NK-92 (cell line): ENCODE results near the gene MEGF11.

ENCODE experiments used
- DNase-seq: peaks from one replicate; lab custom pipeline; 2025; ENCODE audit not compliant: unreplicated experiment; lab: John Stamatoyannopoulos, UW

Gene MEGF11

DNA sequence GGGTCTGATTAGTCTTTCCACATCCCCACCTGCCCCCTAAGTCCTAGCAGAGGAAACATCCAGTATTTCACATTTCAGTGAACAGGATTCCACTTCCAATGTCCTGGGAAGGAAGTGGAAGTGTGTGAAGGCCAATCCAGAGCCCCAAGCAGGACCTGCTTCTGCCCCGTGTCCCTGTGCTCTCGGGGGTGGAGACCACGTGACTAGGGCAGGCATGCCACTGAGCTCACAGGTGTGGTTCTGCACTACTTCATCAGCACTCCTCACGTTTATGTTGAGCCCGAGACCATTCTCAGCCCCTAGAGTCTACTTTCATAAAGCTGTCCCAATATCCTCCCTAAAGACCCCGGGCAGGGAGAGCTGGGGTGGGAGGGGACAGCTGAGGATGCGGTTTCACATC is 299.9 kb downstream of the MEGF11 start:
- no peak for DNase-seq

DNA sequence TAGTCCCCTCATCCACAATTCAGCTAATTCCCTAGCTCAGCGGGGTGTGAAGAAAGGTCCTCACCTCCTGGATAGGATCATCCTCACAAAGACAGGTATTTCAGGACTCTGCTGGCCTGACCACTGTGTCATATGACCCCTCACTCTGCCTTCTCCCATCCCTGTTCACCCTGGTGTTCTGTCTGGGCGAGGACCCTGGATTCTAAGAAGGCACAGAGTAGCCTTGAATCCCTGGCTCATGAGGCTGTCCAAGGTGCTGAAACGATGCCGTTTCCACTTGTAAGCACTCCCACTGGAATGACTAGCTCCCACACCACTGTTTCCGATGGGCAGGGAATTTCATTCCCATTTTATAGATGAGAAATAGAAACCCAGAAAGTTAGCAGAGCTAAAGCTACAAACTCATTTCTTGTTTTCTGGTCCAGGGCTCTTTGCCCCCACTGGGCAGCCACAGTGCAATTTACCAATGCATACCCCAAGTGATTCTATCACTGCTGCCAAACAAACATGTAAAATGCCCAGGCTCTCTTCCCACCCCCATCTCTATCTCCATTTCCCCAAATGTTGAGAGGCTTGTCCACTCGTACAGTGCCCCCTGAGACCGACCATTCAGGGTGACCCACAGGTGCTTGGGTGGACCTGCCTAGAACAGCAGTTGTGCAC is 301.0 kb downstream of the MEGF11 start:
- DNase-seq: no peak

- DNase-seq: no peak
Observed at GRCh38 chr15:65951007-65951406, 302.5 kb downstream of the MEGF11 start.

DNA sequence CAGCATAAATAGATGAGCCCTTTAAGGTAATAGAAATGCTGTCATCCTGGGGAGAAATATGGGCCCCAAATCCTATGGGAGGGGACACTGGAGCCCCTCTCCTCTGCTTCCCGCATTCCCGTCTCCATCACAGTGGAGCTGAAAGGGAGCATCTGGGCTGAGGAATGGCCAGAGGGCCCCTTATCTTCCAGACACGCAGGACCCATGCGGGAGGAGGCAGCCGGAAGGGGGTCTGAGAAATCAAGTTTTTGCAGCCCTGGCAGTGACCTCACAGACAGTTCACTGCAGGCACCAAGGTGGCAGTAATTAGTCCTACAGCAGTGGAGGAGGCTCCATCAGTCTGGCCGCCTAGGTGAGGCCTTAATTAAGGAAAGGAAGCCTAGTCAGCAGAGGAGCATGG is 304.1 kb downstream of the MEGF11 start:
- no peak for DNase-seq

DNA sequence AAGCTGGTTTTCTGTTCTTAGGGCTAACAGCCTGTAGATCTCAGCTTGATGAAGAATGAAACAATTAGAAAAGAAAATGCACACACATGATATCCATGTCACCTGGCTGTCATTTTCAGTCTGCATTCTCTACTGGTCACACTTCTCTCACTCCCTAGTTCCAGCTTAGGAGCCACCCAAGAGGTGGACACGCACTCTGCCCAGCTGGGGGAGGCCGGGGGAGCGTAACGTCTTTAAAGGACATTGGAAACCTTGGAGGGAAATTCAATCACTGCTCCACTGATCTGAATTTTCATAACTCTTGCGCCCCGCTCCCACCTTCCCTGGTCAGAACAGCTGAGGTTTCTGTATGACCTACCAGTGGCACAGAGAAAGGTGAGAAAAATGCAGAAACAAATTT is 304.5 kb downstream of the MEGF11 start:
- no peak for DNase-seq

DNA sequence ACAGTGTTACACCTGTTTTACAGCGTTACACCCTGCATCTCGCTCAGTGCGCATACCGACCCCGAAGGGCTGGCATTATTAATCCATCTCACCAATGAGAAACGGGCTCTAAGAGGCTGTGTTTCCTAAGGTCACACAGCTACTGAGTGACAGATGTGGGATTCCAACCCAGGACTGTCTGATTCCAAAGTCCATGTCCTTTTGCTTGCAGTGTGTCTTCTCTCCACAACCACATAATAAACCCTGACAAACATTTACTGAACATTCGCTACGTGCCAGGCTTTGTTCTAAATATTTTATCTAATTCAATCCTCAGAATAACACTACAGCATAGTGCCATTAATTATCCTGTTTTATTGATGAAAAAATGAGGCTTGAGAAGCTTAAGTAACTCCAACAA is 305.2 kb downstream of the MEGF11 start:
- DNase-seq: no peak

DNA sequence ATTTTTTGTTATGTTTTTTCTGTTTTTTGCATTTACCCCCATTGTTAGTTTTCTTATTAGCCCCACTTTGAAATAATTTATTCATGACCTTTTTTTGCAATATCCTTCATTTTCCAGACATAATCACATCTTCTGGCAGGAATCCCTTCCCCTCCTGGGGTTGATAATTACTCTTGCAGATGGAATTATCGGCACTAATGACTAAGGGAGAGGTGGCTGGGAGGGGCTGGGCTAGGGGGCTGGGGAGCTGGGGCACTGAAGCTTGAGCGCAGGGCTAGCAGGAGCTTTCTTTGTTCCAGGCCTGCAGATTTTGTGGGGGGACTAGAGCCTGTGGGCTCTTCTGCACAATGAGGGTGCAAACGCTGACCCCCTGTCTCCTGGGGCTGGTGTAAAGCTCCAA is 306.5 kb downstream of the MEGF11 start:
- no peak for DNase-seq

- no peak for DNase-seq
Observed at GRCh38 chr15:65945616-65946015, 307.9 kb downstream of the MEGF11 start.

DNA sequence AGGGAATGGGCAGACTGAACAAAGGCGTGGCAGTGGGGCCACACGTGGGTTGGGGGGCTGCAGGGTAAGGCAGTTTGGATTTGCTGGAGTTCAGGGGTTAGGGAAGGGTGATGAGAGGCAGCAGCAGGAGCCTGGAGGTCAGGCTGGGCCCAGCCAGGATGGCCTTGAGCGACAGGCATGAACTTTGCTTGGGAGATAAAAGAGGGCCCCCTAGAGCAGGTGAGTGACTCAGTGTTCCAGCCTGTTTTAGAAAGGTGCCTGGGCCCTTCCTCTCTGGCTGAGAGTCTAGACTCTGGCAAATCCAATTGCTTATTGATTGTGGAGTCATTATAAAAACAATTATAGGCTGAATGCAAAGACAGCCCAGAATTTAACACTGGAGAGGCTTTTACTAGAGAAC is 309.1 kb downstream of the MEGF11 start:
- DNase-seq: no peak

DNA sequence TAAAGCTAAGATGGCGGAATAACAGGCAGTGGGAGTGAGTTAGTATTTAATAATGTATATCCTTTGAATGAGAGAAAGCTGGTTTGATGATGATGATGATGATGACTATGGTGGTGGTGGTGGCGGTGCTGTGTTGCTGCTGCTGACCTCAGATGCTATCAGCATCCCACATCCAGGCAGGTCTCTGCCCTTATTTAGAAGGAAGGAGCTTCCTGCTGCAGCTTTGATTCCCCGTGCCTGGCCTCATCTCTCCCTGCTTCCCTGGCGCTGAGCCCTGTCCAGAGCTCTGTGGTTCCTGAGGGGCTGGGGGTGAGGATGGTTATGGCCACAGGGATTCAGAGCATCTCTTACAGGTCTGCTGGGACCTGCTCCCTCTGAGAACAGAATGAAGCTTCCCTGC is 311.1 kb downstream of the MEGF11 start:
- no peak for DNase-seq

DNA sequence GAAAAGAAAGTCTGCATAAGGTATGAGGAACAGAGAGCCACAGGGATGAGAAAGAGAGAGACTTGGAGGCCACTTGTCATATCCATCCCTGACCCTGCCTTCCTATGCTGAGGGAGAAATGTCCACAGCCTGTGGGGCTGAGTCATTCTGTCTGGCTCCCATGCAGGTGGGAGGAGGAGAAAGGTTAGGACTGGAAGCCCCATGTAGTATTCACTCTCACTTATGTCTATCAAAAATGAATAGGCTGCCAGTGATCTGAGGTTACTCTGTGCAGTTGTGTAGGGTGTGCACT is 313.0 kb downstream of the MEGF11 start:
- DNase-seq: no peak

DNA sequence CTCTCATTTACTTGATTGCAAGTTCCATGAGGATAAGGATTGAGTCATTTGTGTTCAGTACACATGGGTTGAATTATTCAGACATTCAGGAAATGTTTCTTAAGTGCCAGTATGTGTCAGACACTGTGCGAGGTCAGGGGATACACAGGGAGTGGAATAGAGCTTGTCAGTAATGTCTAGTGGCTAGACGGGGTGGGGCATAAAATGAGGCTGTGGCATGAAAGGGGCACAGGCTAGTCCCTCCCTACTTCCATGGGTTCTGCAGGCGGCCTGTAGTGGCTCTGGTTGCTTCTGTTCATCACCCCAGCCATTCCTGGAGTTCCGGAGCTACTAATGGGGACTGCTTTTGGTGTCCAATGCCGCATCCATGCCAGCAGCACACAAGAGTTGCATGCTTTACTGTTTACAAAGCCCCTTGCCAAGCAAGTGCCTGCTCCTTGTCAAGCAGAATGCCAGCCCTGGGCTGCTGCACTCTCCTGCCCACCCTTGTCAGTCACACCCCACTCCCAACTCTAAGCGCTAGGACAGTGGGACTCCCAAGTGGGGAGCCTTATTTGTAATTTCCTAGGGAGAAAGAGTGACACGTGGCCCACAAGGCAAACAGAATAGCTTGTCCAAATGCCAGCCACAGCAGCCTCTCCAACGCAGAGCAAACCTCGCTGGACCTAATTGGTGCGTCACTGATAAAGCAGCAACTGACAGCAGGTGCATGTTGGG is 313.5 kb downstream of the MEGF11 start:
- no peak for DNase-seq

- no peak for DNase-seq
Observed at GRCh38 chr15:65938604-65939003, 314.9 kb downstream of the MEGF11 start.

GRCh38 chr15:65937476-65937875 is 316.1 kb downstream of the MEGF11 start:
- DNase-seq: no peak

DNA sequence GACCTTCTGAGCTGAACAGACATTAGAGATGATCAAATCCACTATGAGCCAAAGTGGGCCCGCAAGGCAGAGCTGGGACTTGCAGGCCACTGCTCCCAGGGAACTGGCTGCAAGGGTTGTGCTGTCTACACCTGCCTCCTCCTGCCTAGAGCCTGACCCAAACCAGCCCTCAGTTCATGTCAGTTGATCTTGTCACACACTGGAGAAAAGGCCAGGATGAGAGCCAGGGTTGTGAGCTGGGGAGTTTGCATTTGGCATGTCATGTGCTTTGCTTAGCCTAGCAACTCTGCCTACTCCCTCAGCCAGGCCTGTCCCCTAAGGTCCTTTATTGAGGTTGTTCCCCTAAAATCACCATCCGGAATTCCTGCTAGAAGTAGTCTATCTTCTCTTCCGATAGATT is 316.5 kb downstream of the MEGF11 start:
- no peak for DNase-seq

GRCh38 chr15:65936282-65936681 is 317.3 kb downstream of the MEGF11 start:
- no peak for DNase-seq

- no peak for DNase-seq
Observed at GRCh38 chr15:65935391-65935790, 318.2 kb downstream of the MEGF11 start.

DNA sequence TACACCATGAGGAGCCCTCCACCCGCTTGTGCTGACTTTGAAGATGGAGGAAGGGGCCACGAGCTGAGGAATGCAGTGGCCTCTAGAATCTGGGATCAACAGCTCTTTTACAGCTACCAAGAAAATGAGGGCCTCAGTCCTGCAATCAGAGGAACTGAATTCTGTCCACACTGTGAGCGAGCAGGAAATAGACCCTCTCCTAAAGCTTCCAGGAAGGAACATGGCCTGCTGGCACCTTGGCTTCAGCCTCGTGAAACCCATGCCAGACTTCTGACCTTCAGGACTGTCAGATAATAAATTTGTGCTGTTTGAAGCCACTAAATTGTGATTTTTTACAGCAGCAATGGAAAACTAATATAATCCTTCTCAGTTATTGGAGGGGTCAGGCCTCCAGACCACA is 322.3 kb downstream of the MEGF11 start:
- no peak for DNase-seq

- no peak for DNase-seq
Observed at GRCh38 chr15:65930134-65930533, 323.4 kb downstream of the MEGF11 start.

DNA sequence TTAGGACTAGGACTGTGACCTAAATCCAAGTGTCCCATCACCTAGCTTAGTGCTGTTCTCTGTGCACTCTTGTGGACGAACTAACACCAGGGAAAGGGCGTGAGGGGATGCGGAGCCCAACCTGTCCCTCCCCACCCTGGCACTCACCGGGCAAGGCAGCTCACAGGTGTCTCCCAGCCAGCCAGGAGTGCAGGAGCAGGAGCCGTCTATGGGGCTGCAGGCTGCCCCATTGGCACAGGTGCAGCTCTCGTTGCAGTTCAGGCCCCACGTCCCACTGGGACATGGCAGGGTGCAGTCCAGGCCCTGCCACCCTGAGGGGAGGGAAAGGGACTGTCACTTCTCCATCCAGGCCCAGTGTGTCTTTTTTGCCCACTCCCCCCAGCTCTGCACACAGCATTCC is 324.0 kb downstream of the MEGF11 start:
- no peak for DNase-seq

DNA sequence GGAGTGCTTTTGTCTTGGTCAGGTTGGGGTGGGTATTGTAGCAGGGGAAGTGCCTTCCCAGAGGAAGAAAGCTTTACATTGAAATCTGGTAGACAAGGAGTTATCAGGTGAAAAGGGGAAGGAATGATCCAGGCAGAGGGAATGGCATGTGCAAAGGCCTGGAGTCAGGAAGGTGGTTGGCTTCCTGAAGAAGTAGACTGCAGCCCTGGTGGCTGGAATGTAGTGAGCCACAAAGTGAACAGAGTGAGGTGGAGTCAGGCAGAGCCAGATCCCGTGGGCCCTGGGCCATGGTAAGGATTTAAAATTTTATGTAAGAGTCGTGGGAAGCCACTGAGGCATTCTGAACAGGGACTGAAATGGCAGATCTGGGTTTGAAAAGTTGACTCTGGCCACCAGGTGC is 326.0 kb downstream of the MEGF11 start:
- no peak for DNase-seq

DNA sequence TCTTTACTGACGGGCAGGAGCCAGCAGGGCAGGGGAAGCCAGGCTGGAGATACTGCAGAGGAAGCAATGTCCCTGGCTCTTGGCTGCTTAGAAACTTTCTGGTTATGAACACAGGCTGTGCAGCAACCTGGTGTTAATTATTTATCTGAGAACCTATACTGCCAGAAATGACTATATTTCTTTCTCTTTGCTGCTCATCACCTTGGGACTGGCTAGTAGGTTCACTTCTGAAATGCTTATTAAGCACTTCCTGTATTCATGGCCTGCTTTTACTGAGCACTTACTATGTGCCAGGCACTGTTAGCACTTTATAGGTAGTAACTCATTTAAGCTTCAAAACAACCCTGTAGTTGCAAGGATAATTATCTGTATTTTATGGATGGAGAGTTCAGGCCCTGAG is 326.7 kb downstream of the MEGF11 start:
- DNase-seq: no peak

GRCh38 chr15:65926459-65926858 is 327.1 kb downstream of the MEGF11 start:
- DNase-seq: no peak
